H9 (cell line): ENCODE data around the gene ARRB1. TPM values are rescaled to one million over a fixed set of nuclear protein-coding genes. Genes with fewer than 3 reads are reported as not detected.

Experiments
- DNase-seq: peaks from one replicate; pipeline ENCODE4 v3.0.0-alpha.2; 2017
- H2AFZ ChIP-seq: one replicate; pipeline ENCODE4 v1.6.1; 2013; ENCODE audit warnings: mild to moderate bottlenecking, low read length, control low read depth, moderate library complexity
- H2AK5ac ChIP-seq: 2 replicates; pipeline ENCODE4 v1.6.1; 2013; ENCODE audit warnings: low read length, control low read depth, mixed read lengths; ENCODE audit not compliant: insufficient read length
- H2BK120ac ChIP-seq: one replicate; pipeline ENCODE4 v1.6.1; 2013; ENCODE audit warnings: low read depth, mild to moderate bottlenecking, low read length, control low read depth, inconsistent platforms; ENCODE audit not compliant: poor library complexity, severe bottlenecking
- H2BK12ac ChIP-seq: 2 replicates; pipeline ENCODE4 v1.6.1; 2013; ENCODE audit warnings: low read length, control low read depth, mixed read lengths, low read depth; ENCODE audit not compliant: insufficient read length
- H2BK15ac ChIP-seq: 2 replicates; pipeline ENCODE4 v1.6.1; 2013; ENCODE audit warnings: low read depth, low read length, control low read depth
- H2BK20ac ChIP-seq: one replicate; pipeline ENCODE4 v1.6.1; 2013; ENCODE audit warnings: low read depth, mild to moderate bottlenecking, low read length, control low read depth, inconsistent platforms; ENCODE audit not compliant: poor library complexity, severe bottlenecking
- H2BK5ac ChIP-seq: 2 replicates; pipeline ENCODE4 v1.6.1; 2013; ENCODE audit warnings: low read length, control low read depth, mixed read lengths; ENCODE audit not compliant: insufficient read length
- H3K14ac ChIP-seq: 2 replicates; pipeline ENCODE4 v1.6.1; 2013; ENCODE audit warnings: low read length, control low read depth; ENCODE audit not compliant: insufficient read depth
- H3K18ac ChIP-seq: 2 replicates; pipeline ENCODE4 v1.6.1; 2013; ENCODE audit warnings: low read depth, mild to moderate bottlenecking, mixed read lengths, low read length, control low read depth; ENCODE audit not compliant: insufficient read length
- H3K23ac ChIP-seq: 2 replicates; pipeline ENCODE4 v1.6.1; 2013; ENCODE audit warnings: low read length, control low read depth, mixed read lengths, low read depth; ENCODE audit not compliant: insufficient read length
- H3K23me2 ChIP-seq: 2 replicates; pipeline ENCODE4 v1.6.1; 2013; ENCODE audit warnings: low read depth, mild to moderate bottlenecking, mixed read lengths, low read length, control low read depth; ENCODE audit not compliant: insufficient read length, poor library complexity, severe bottlenecking
- H3K27ac ChIP-seq: 2 replicates; pipeline ENCODE4 v1.5.1; 2013; ENCODE audit warnings: low read length, control low read depth, mixed read lengths, low read depth; ENCODE audit not compliant: insufficient read length
- H3K27me3 ChIP-seq: 2 replicates; pipeline ENCODE4 v1.6.1; 2013; ENCODE audit warnings: low read length, control low read depth, inconsistent platforms; ENCODE audit not compliant: insufficient read depth
- H3K4ac ChIP-seq: 2 replicates; pipeline ENCODE4 v1.6.1; 2013; ENCODE audit warnings: low read depth, mild to moderate bottlenecking, control low read depth, inconsistent platforms, low read length, moderate library complexity
- H3K4me1 ChIP-seq: 2 replicates; pipeline ENCODE4 v1.6.1; 2013; ENCODE audit warnings: low read length, control low read depth, inconsistent platforms; ENCODE audit not compliant: insufficient read depth
- H3K4me2 ChIP-seq: 2 replicates; pipeline ENCODE4 v1.6.1; 2013; ENCODE audit warnings: low read length, control low read depth, mixed read lengths; ENCODE audit not compliant: insufficient read length, insufficient read depth
- H3K56ac ChIP-seq: 2 replicates; pipeline ENCODE4 v1.6.1; 2013; ENCODE audit warnings: low read depth, mild to moderate bottlenecking, mixed read lengths, low read length, control low read depth; ENCODE audit not compliant: insufficient read length
- H3K79me1 ChIP-seq: 2 replicates; pipeline ENCODE4 v1.6.1; 2013; ENCODE audit warnings: low read depth, mild to moderate bottlenecking, moderate library complexity, low read length, control low read depth, inconsistent platforms; ENCODE audit not compliant: insufficient read depth, poor library complexity, severe bottlenecking
- H3K79me2 ChIP-seq: 2 replicates; pipeline ENCODE4 v1.6.1; 2013; ENCODE audit warnings: low read length, control low read depth, inconsistent platforms; ENCODE audit not compliant: insufficient read depth
- H3K9ac ChIP-seq: 2 replicates; pipeline ENCODE4 v1.6.1; 2013; ENCODE audit warnings: low read length, control low read depth, mixed read lengths; ENCODE audit not compliant: insufficient read length; ENCODE audit errors: extremely low read depth
- H3K9me3 ChIP-seq: one replicate; pipeline ENCODE4 v1.6.1; 2013; ENCODE audit warnings: low read depth, low read length, inconsistent platforms; ENCODE audit not compliant: control insufficient read depth
- H3T11ph ChIP-seq: one replicate; pipeline ENCODE4 v1.6.1; 2013; ENCODE audit warnings: mild to moderate bottlenecking, low read length, control low read depth, inconsistent platforms
- H4K20me1 ChIP-seq: one replicate; pipeline ENCODE4 v1.6.1; 2013; ENCODE audit not compliant: control insufficient read depth, insufficient read length, insufficient read depth
- H4K5ac ChIP-seq: 2 replicates; pipeline ENCODE4 v1.6.1; 2013; ENCODE audit warnings: low read depth, mild to moderate bottlenecking, mixed read lengths, low read length, control low read depth; ENCODE audit not compliant: insufficient read length
- H4K8ac ChIP-seq: replicated peaks from 2 replicates; pipeline ENCODE4 v1.6.1; 2013; ENCODE audit warnings: low read length, control low read depth, mixed read lengths, low read depth; ENCODE audit not compliant: insufficient read length
- H4K91ac ChIP-seq: 2 replicates; pipeline ENCODE4 v1.6.1; 2013; ENCODE audit warnings: low read depth, mild to moderate bottlenecking, moderate library complexity, mixed read lengths, low read length, control low read depth; ENCODE audit not compliant: insufficient read length
- H3K27ac Mint-ChIP-seq, 3 experiments: 2 replicates in 2 of 3; 3 replicates in 1 of 3; pipeline ENCODE4 v1.8.0; 2020 to 2021; ENCODE audit warnings: mixed read lengths in 3 of 3, mild to moderate bottlenecking in 1 of 3, moderate library complexity in 1 of 3
- H3K27me3 Mint-ChIP-seq: 2 replicates; pipeline ENCODE4 v1.8.0; 2021; ENCODE audit warnings: low read depth, mild to moderate bottlenecking, moderate library complexity, mixed read lengths
- H3K36me3 Mint-ChIP-seq, 3 experiments: 2 replicates in 2 of 3; 3 replicates in 1 of 3; pipeline ENCODE4 v1.8.0; 2020 to 2021; ENCODE audit warnings: low read depth in 3 of 3, mixed read lengths in 3 of 3; ENCODE audit not compliant: insufficient read depth in 1 of 3
- H3K4me1 Mint-ChIP-seq, 2 experiments: 2 replicates each; pipeline ENCODE4 v1.8.0; 2020; ENCODE audit warnings: mixed read lengths in 2 of 2
- H3K4me3 Mint-ChIP-seq, 2 experiments: 2 replicates in 1 of 2; 3 replicates in 1 of 2; pipeline ENCODE4 v1.8.0; 2020 to 2021; ENCODE audit warnings: mild to moderate bottlenecking in 2 of 2, mixed read lengths in 2 of 2, moderate library complexity in 1 of 2
- H3K9me3 Mint-ChIP-seq, 2 experiments: 2 replicates in 1 of 2; 3 replicates in 1 of 2; pipeline ENCODE4 v1.8.0; 2020; ENCODE audit warnings: mild to moderate bottlenecking in 2 of 2, mixed read lengths in 2 of 2, moderate library complexity in 1 of 2
- WGBS: extraction: QIAGEN DNeasy Blood & Tissue Kit; methylation state at CpG from one replicate; pipeline ENCODE4 v1.1.7; 2013; ENCODE audit warnings: missing lambda C conversion rate, low lambda C conversion rate, mixed read lengths; ENCODE audit not compliant: insufficient read length; ENCODE audit errors: extremely low coverage; 5-methylcytosine and 5-hydroxymethylcytosine counted together
- total RNA-seq: library from RNA; stranded (reverse); gene quantifications from 2 replicates; pipeline ENCODE4 v1.2.1, GENCODE V29; 2021
- TF ChIP-seq, protein P1 (sequence below): fragments of 200-600 bp; sonication (generic); conservative IDR thresholded peaks from 3 replicates; pipeline ENCODE4 v1.8.0; 2021; ENCODE audit warnings: antibody characterized with exemption, mild to moderate bottlenecking

Gene ARRB1
- total RNA-seq, 1 experiment from 2014 or later: 20.6 TPM

GRCh38 chr11:75293903-75294302 is 57.6 kb downstream of the ARRB1 start:
- H2BK120ac ChIP-seq: no peak overlapping the region
- H3K4me1 ChIP-seq: no peaks in the 10 kb centered on the region
- no peak overlapping the region for H3K9ac ChIP-seq
- no peaks in the 10 kb centered on the region; the same call in 1 of the 2 replicates for H3K27me3 Mint-ChIP-seq
- no peak overlapping the region for H4K91ac ChIP-seq
- TF ChIP-seq, protein P1, sequence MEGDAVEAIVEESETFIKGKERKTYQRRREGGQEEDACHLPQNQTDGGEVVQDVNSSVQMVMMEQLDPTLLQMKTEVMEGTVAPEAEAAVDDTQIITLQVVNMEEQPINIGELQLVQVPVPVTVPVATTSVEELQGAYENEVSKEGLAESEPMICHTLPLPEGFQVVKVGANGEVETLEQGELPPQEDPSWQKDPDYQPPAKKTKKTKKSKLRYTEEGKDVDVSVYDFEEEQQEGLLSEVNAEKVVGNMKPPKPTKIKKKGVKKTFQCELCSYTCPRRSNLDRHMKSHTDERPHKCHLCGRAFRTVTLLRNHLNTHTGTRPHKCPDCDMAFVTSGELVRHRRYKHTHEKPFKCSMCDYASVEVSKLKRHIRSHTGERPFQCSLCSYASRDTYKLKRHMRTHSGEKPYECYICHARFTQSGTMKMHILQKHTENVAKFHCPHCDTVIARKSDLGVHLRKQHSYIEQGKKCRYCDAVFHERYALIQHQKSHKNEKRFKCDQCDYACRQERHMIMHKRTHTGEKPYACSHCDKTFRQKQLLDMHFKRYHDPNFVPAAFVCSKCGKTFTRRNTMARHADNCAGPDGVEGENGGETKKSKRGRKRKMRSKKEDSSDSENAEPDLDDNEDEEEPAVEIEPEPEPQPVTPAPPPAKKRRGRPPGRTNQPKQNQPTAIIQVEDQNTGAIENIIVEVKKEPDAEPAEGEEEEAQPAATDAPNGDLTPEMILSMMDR: no peak
- no peak overlapping the region for H2BK5ac ChIP-seq
- no peak overlapping the region for H4K8ac ChIP-seq
- H3K4ac ChIP-seq: no peak overlapping the region
- H2BK20ac ChIP-seq: no peak overlapping the region
- no peaks in the 10 kb centered on the region for H3K23me2 ChIP-seq
- H3K4me3 Mint-ChIP-seq: no peak overlapping the region
- no peak overlapping the region for H3K56ac ChIP-seq
- no peaks in the 10 kb centered on the region for H3K27me3 ChIP-seq
- no peak overlapping the region for H3K14ac ChIP-seq
- H3K79me2 ChIP-seq: no peaks in the 10 kb centered on the region
- H4K20me1 ChIP-seq: no peaks in the 10 kb centered on the region
- H3K18ac ChIP-seq: no peak overlapping the region
- no peak overlapping the region for H3K27ac ChIP-seq
- no peaks in the 10 kb centered on the region for H3K79me1 ChIP-seq
- no CpG with 5 or more reads among the region's 2 CpGs for WGBS
- H2BK15ac ChIP-seq: no peak overlapping the region
- H3K4me2 ChIP-seq: no peak overlapping the region
- H3K9me3 Mint-ChIP-seq: no peaks in the 10 kb centered on the region
- H3K23ac ChIP-seq: no peak overlapping the region
- no peak for DNase-seq
- H3K4me1 Mint-ChIP-seq: no peaks in the 10 kb centered on the region
- H2AFZ ChIP-seq: no peak overlapping the region
- H3T11ph ChIP-seq: no peak overlapping the region
- no peaks in the 10 kb centered on the region for H3K9me3 ChIP-seq
- no peak overlapping the region for H2BK12ac ChIP-seq
- H4K5ac ChIP-seq: no peak overlapping the region
- no peak overlapping the region for H3K27ac Mint-ChIP-seq
- H3K36me3 Mint-ChIP-seq: peaks cover 0 to 3% (median 0%) of the 10 kb centered on the region in 3 experiments; a peak in 2 of 7 replicates
- H2AK5ac ChIP-seq: no peak overlapping the region
